CD8-positive, alpha-beta memory T cell (primary cell): ENCODE results near the gene MRPS22. TPM values are rescaled to one million over a fixed set of nuclear protein-coding genes. Genes with fewer than 3 reads are reported as not detected.
"Not testable (repeated sequence)": the region's sequence is repeated elsewhere in the genome, so short reads cannot be mapped to it uniquely, and the experiment has no call there.

Source experiments
- CTCF ChIA-PET: fragments of 350-600 bp; sonication (Branson Sonifier 250); formaldehyde crosslinking; loops from one replicate; lab custom pipeline; 2021; ENCODE audit warnings: antibody characterized with exemption; lab: Charles Lee
- POLR2A ChIA-PET: fragments of 350-600 bp; sonication (Branson Sonifier 250); formaldehyde crosslinking; loops from one replicate; lab custom pipeline; 2021; ENCODE audit warnings: antibody characterized with exemption; lab: Charles Lee
- DNase-seq, 5 donors: peaks; one replicate each; pipeline versions ENCODE4 v3.0.0 to v3.0.0-alpha.2; 2020 to 2022; ENCODE audit warnings: mixed read lengths in 1 of 5
- H3K27ac ChIP-seq: one replicate; pipeline ENCODE4 v1.7.0; 2013; ENCODE audit warnings: low read depth, mild to moderate bottlenecking, low read length, moderate library complexity
- H3K27me3 ChIP-seq: 2 replicates; pipeline ENCODE4 v1.7.0; 2013; ENCODE audit warnings: low read length, mild to moderate bottlenecking; ENCODE audit not compliant: insufficient read depth, poor library complexity, severe bottlenecking
- H3K36me3 ChIP-seq: 2 replicates; pipeline ENCODE4 v1.7.0; 2013; ENCODE audit warnings: mild to moderate bottlenecking, low read length, moderate library complexity; ENCODE audit not compliant: insufficient read depth
- H3K4me1 ChIP-seq: 2 replicates; pipeline ENCODE4 v1.7.0; 2013; ENCODE audit warnings: mild to moderate bottlenecking, low read length, moderate library complexity; ENCODE audit not compliant: insufficient read depth
- H3K4me3 ChIP-seq: 2 replicates; pipeline ENCODE4 v1.7.0; 2013; ENCODE audit warnings: mild to moderate bottlenecking, low read length
- H3K9me3 ChIP-seq: 2 replicates; pipeline ENCODE4 v1.7.0; 2013; ENCODE audit warnings: mild to moderate bottlenecking, low read length
- H3K27ac Mint-ChIP-seq, 8 donors: one replicate each; pipeline ENCODE4 v1.8.0; 2020 to 2021; ENCODE audit warnings: mixed read lengths in 8 of 8, mild to moderate bottlenecking in 6 of 8, inconsistent platforms in 3 of 8, moderate library complexity in 3 of 8
- H3K27me3 Mint-ChIP-seq, 2 donors: one replicate each; pipeline ENCODE4 v1.8.0; 2020 to 2021; ENCODE audit warnings: mixed read lengths in 2 of 2, mild to moderate bottlenecking in 1 of 2, moderate library complexity in 1 of 2
- H3K36me3 Mint-ChIP-seq, 3 donors: one replicate each; pipeline ENCODE4 v1.8.0; 2020 to 2021; ENCODE audit warnings: mixed read lengths in 3 of 3, inconsistent platforms in 1 of 3, mild to moderate bottlenecking in 1 of 3
- H3K4me1 Mint-ChIP-seq, 3 donors: one replicate each; pipeline ENCODE4 v1.8.0; 2020 to 2021; ENCODE audit warnings: mixed read lengths in 3 of 3, inconsistent platforms in 1 of 3, mild to moderate bottlenecking in 1 of 3
- H3K4me3 Mint-ChIP-seq, 7 donors: one replicate each; pipeline ENCODE4 v1.8.0; 2020 to 2021; ENCODE audit warnings: mixed read lengths in 7 of 7, mild to moderate bottlenecking in 6 of 7, moderate library complexity in 4 of 7, inconsistent platforms in 2 of 7
- H3K9me3 Mint-ChIP-seq, 5 donors: one replicate each; pipeline ENCODE4 v1.8.0; 2020 to 2022; ENCODE audit warnings: mixed read lengths in 5 of 5, mild to moderate bottlenecking in 3 of 5, moderate library complexity in 2 of 5, inconsistent platforms in 1 of 5
- polyA plus RNA-seq: library from polyadenylated mRNA; unstranded; fragments of 300-500 nt; fragmentation: Illumina TruSeq; gene quantifications from one replicate; pipeline ENCODE4 v1.2.3, GENCODE V29; 2021
- total RNA-seq, 2 experiments: library from RNA; stranded (reverse); gene quantifications; one replicate each; pipeline ENCODE4 v1.2.3, GENCODE V29; 2021

Gene MRPS22
- total and polyA plus RNA-seq, 3 experiments from 2014 or later, result 34.7 to 68.6 (median 66.9) TPM

DNA sequence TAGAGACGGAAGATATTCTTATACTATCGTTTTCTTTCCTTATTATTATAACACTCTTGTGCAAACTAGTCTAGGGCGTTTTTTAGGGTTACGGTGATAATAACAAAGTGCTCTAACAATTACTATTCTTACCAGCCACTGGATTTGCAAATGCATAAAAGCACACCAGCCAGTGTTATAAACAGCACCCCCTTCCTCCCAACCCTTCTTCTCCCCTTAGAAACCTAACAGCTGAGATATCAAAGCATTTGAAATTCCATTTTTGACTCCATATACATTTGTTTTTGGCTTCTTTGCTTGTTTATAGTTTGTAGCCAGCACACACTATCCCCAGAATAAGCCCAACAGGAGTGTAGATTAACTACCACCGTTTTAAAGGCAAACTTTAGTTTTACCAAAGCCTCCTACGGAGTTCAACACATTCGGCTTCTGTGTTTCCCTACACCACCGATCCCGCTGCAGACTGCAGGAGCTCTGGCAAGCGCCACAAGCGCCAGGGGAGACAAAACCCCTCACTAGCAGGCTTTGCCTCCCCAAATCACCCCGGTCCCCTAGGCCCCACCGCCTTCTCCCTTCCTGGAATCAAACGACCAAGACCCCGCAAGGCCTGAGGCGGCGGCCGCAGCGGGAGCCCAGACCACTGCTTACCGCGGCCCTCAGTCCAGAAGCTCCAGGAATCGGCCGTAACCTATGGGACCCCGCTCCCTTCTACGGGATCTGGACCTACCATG is 45.2 kb downstream of the MRPS22 start:
- H3K4me1 Mint-ChIP-seq, result peaks cover 52 to 69% (median 63%) of the 10 kb centered on the region in 3 donors
- H3K27ac ChIP-seq, result peak overlapping the region; percentile 98
- CTCF ChIA-PET, result interaction anchor here (0.8 to 1.2 kb wide), 2 partner anchors 8 to 473 kb away, joined by 3 read pairs; no protein-coding TSS in a partner anchor
- peak overlapping the region; percentile 93 to 100 (median 98) for H3K4me3 Mint-ChIP-seq
- DNase-seq, result no peak
- no peaks in the 10 kb centered on the region for H3K9me3 ChIP-seq
- H3K4me1 ChIP-seq, result peaks cover 23% of the 10 kb centered on the region
- POLR2A ChIA-PET, result interaction anchor here (0.7 to 1.3 kb wide), 3 partner anchors 9 to 45 kb away, joined by 3 read pairs; partner anchors contain the start of gene MRPS22
- peaks cover 0 to 4% of the 10 kb centered on the region in 2 donors for H3K27me3 Mint-ChIP-seq
- H3K36me3 ChIP-seq, result peaks cover 9% of the 10 kb centered on the region
- no peaks in the 10 kb centered on the region for H3K9me3 Mint-ChIP-seq
- H3K27me3 ChIP-seq, result no peaks in the 10 kb centered on the region
- H3K36me3 Mint-ChIP-seq, result peaks cover 0 to 22% (median 0%) of the 10 kb centered on the region in 3 donors
- H3K4me3 ChIP-seq, result peak overlapping the region; percentile 95
- H3K27ac Mint-ChIP-seq, result peak overlapping the region; percentile 97 to 100 (median 98)

DNA sequence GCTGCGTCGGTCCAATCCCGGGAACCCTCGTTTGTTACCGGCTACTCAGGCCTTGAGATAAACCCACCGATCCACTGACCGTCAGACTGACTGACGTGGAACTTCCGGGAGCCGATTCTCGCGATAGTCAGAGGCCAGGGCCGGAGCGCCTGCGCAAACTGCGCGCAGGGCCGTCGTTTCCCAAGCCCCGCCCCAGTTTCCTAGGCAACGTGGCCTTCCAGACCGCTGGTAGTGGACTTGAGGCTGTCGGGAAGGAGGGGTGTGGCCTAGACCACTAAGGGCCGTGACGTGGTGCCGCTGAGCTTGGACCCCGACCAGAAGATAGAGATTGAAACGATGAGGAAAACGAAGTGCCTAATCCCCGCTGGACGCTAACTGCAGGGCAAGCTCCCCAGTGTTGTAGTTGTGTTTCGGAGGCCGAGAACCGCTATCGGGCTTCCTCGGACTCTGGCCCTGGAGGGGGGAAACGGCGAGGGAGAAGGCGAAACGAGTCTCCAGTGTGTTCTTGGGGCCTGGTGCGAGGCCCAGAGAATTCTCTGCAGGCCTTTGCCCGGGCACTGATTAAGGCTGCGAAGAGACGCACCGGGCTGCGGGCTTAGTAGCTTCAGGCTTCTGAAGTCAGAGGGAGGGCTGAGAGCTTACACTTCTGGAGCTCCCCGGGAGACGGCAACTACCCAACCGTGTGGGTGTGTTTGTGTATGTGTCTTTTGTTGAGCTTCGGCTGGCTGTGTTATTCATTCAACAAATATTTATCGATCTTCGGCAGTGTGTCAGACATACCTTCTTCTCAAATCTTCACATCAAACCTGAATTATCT is 45.9 kb downstream of the MRPS22 start, which contains the start of gene COPB2:
COPB2 (minus strand) TSS at position 96 of the 817 bp plus-strand sequence. CDS start 97 bp downstream, outside the sequence.
- no peaks in the 10 kb centered on the region for H3K9me3 Mint-ChIP-seq
- CTCF ChIA-PET, result interaction anchor here (0.8 to 1.2 kb wide), 2 partner anchors 9 to 474 kb away, joined by 3 read pairs; no protein-coding TSS in a partner anchor
- H3K36me3 Mint-ChIP-seq, result peaks cover 0 to 15% (median 0%) of the 10 kb centered on the region in 3 donors
- peaks cover 23% of the 10 kb centered on the region for H3K4me1 ChIP-seq
- peak within 1 kb of the TSS; percentile 95 for H3K4me3 ChIP-seq
- H3K4me1 Mint-ChIP-seq, result peaks cover 50 to 62% (median 56%) of the 10 kb centered on the region in 3 donors
- H3K27ac Mint-ChIP-seq, result peak within 1 kb of the TSS; percentile 97 to 100 (median 98)
- peak within 1 kb of the TSS; percentile 93 to 100 (median 98) for H3K4me3 Mint-ChIP-seq
- H3K27me3 ChIP-seq, result no peaks in the 10 kb centered on the region
- H3K27ac ChIP-seq, result peak within 1 kb of the TSS; percentile 98
- DNase-seq, result peak; percentile 92 to 96 (median 94)
- H3K27me3 Mint-ChIP-seq, result peaks cover 0 to 4% of the 10 kb centered on the region in 2 donors
- peaks cover 6% of the 10 kb centered on the region for H3K36me3 ChIP-seq
- H3K9me3 ChIP-seq, result no peaks in the 10 kb centered on the region
- POLR2A ChIA-PET, result interaction anchor here (1.2 to 1.3 kb wide), 2 partner anchors 10 to 46 kb away, joined by 3 read pairs; partner anchors contain the start of gene MRPS22

DNA sequence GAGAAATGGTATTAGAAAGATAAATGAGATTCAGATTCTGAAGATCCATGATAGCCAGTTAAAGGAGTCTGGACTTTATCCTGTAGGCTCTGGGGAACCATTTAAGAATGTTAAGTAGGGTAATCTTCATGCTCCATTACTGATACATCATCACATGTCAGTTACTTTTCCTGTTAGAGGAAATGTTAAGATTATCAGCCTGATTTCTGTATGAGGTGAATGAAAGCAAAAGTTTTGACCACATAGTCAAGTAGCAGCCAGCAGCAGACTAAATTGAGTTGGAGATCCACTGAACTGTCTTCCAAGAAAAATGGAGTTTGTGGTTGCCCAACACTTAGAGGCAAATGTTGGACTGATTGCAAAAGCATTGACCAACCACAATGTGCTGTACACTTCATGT is 50.3 kb downstream of the MRPS22 start:
- Mint-ChIP-seq H3K27ac (no peak overlapping the region), H3K36me3 (peaks cover 0 to 7% (median 0%) of the 10 kb centered on the region in 3 donors), H3K27me3 (peaks cover 0 to 6% of the 10 kb centered on the region in 2 donors), H3K9me3 (no peaks in the 10 kb centered on the region), H3K4me3 (no peak overlapping the region), H3K4me1 (peaks cover 15 to 23% (median 20%) of the 10 kb centered on the region in 3 donors)
- H3K9me3 ChIP-seq, result no peaks in the 10 kb centered on the region
- H3K4me3 ChIP-seq, result no peak overlapping the region
- DNase-seq, result no peak
- H3K4me1 ChIP-seq, result peaks cover 4% of the 10 kb centered on the region
- POLR2A ChIA-PET, result no interaction called here
- no peaks in the 10 kb centered on the region for H3K36me3 ChIP-seq
- no peak overlapping the region for H3K27ac ChIP-seq
- H3K27me3 ChIP-seq, result no peaks in the 10 kb centered on the region
- CTCF ChIA-PET, result no interaction called here

DNA sequence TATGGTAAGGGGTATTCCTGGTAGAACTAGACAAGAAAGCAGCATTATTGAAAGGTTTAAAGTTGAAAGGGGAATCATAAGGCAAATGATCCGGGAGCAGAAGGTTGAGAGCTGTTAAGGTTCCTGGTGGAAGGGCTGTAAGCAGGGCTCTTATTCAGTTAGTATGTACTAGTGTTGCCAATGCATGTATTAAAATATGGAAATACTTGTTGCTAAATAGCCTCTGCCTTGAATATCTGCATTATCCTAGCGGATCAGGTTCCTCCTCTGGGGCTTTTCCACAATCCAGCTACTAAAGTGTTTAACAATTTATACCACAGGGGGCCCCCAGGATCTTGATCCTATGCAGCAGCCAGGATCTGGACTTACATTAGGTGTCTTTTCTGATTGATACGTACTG is 52.9 kb downstream of the MRPS22 start:
- H3K36me3 Mint-ChIP-seq, result peaks cover 0 to 13% (median 0%) of the 10 kb centered on the region in 3 donors
- POLR2A ChIA-PET, result no interaction called here
- H3K27ac Mint-ChIP-seq, result peak overlapping the region in 1 of 8 donors; percentile 8
- no peak overlapping the region for H3K4me3 Mint-ChIP-seq
- no peak overlapping the region for H3K4me3 ChIP-seq
- DNase-seq, result no peak
- peaks cover 3 to 5% of the 10 kb centered on the region in 2 donors for H3K27me3 Mint-ChIP-seq
- CTCF ChIA-PET, result no interaction called here
- no peaks in the 10 kb centered on the region for H3K9me3 ChIP-seq
- no peaks in the 10 kb centered on the region for H3K36me3 ChIP-seq
- H3K4me1 Mint-ChIP-seq, result peaks cover 0 to 1% (median 0%) of the 10 kb centered on the region in 3 donors
- peaks cover under 1 to 11% (median 8%) of the 10 kb centered on the region in 5 donors for H3K9me3 Mint-ChIP-seq
- H3K27me3 ChIP-seq, result no peaks in the 10 kb centered on the region
- H3K27ac ChIP-seq, result no peak overlapping the region
- no peaks in the 10 kb centered on the region for H3K4me1 ChIP-seq

DNA sequence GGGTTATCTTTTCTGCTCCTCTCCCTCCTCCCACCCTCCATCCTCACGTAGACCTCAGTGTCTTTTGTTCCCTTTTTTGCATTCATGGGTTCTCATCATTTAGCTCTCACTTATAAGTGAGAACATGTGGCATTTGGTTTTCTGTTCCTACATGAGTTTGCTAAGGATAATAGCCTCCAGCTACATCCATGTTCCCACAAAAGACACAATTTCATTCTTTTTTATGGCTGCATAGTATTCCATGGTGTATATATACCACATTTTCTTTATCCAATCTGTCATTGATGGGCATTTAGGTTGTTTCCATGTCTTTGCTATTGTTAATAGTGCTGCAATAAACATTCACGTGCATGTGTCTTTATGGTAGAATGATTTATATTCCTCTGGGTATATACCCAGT is 57.3 kb downstream of the MRPS22 start:
- H3K36me3 ChIP-seq, POLR2A ChIA-PET, DNase-seq, H3K4me1 Mint-ChIP-seq, H3K27ac Mint-ChIP-seq, H3K9me3 ChIP-seq, H3K27me3 ChIP-seq, CTCF ChIA-PET, H3K27ac ChIP-seq, H3K4me3 Mint-ChIP-seq, H3K4me1 ChIP-seq, H3K4me3 ChIP-seq: not testable (repeated sequence)
- Mint-ChIP-seq H3K9me3 (peaks cover 14 to 48% (median 35%) of the 10 kb centered on the region in 5 donors), H3K27me3 (peaks cover 10 to 13% of the 10 kb centered on the region in 2 donors), H3K36me3 (peaks cover 0 to 40% (median 15%) of the 10 kb centered on the region in 3 donors)

Other genes starting within 250 kb of the MRPS22 start
- 10 to 100 TPM; 91.8 to 92.9 TPM for gene COPB2, start 45.6 kb downstream of the MRPS22 start, total RNA-seq
- gene COPB2, start 45.6 kb downstream of the MRPS22 start, polyA plus RNA-seq, result 64.0 TPM
- gene RBP2, start 132.5 kb downstream of the MRPS22 start, total RNA-seq, result not detected
- gene RBP2, start 132.5 kb downstream of the MRPS22 start, polyA plus RNA-seq, result not detected
- not detected for gene RBP1, start 195.7 kb downstream of the MRPS22 start, total RNA-seq
- not detected for gene RBP1, start 195.7 kb downstream of the MRPS22 start, polyA plus RNA-seq